Measurements from ENCODE around the gene PKHD1. TPM values are rescaled to one million over a fixed set of nuclear protein-coding genes. Genes with fewer than 3 reads are reported as not detected.

PKHD1 gene
- total RNA-seq, 2 experiments from 2014 or later = not detected

- POLR2A ChIA-PET = no interaction called here
- no peaks in the 10 kb centered on the region for H3K4me1 Mint-ChIP-seq
- H3K4me3 Mint-ChIP-seq = no peak overlapping the region
- no peak for DNase-seq
- ATAC-seq (ENCODE audit: low read depth) = no peak
- H3K27me3 Mint-ChIP-seq = no peaks in the 10 kb centered on the region
- H3K9me3 Mint-ChIP-seq = peaks cover 2% of the 10 kb centered on the region
- H3K36me3 Mint-ChIP-seq = no peaks in the 10 kb centered on the region
- no peak overlapping the region for H3K27ac Mint-ChIP-seq
Observed at GRCh38 chr6:51711876-51712275, 375.5 kb downstream of the PKHD1 start.

- DNase-seq (no peak), ATAC-seq (ENCODE audit: low read depth) (no peak)
- Mint-ChIP-seq H3K4me3 (no peak overlapping the region), H3K36me3 (no peaks in the 10 kb centered on the region), H3K9me3 (no peaks in the 10 kb centered on the region), H3K4me1 (no peaks in the 10 kb centered on the region), H3K27ac (no peak overlapping the region), H3K27me3 (no peaks in the 10 kb centered on the region)
- POLR2A ChIA-PET = no interaction called here
Observed at GRCh38 chr6:51706086-51706485, 381.3 kb downstream of the PKHD1 start.

- no peak overlapping the region for H3K27ac Mint-ChIP-seq
- POLR2A ChIA-PET = no interaction called here
Observed at GRCh38 chr6:51704932-51705540, 382.4 kb downstream of the PKHD1 start.

GRCh38 chr6:51702851-51703250, 384.6 kb downstream of the PKHD1 start:
- POLR2A ChIA-PET = no interaction called here
- no peak overlapping the region for H3K27ac Mint-ChIP-seq
- no peaks in the 10 kb centered on the region for H3K27me3 Mint-ChIP-seq

More at GRCh38 chr6:51704932-51705540, 382.4 kb downstream of the PKHD1 start:
- ATAC-seq (ENCODE audit: low read depth) (no peak), DNase-seq (no peak)
- no peaks in the 10 kb centered on the region for H3K4me1 Mint-ChIP-seq
- no peaks in the 10 kb centered on the region for H3K36me3 Mint-ChIP-seq
- H3K27me3 Mint-ChIP-seq = no peaks in the 10 kb centered on the region
- H3K9me3 Mint-ChIP-seq = no peaks in the 10 kb centered on the region
- no peak overlapping the region for H3K4me3 Mint-ChIP-seq

GRCh38 chr6:51684603-51685002, 402.8 kb downstream of the PKHD1 start:
- POLR2A ChIA-PET = no interaction called here
- ATAC-seq (ENCODE audit: low read depth) (no peak), DNase-seq (no peak)
- no peaks in the 10 kb centered on the region for H3K4me1 Mint-ChIP-seq
- H3K36me3 Mint-ChIP-seq = no peaks in the 10 kb centered on the region
- H3K27ac Mint-ChIP-seq = no peak overlapping the region
- no peak overlapping the region for H3K4me3 Mint-ChIP-seq
- H3K9me3 Mint-ChIP-seq = no peaks in the 10 kb centered on the region
- H3K27me3 Mint-ChIP-seq = no peaks in the 10 kb centered on the region

More at GRCh38 chr6:51702851-51703250, 384.6 kb downstream of the PKHD1 start:
- ATAC-seq (ENCODE audit: low read depth) (no peak), DNase-seq (no peak)
- Mint-ChIP-seq H3K4me3 (no peak overlapping the region), H3K9me3 (no peaks in the 10 kb centered on the region), H3K4me1 (no peaks in the 10 kb centered on the region), H3K36me3 (no peaks in the 10 kb centered on the region)

- POLR2A ChIA-PET = no interaction called here
- DNase-seq = no peak
- Mint-ChIP-seq H3K36me3 (no peaks in the 10 kb centered on the region), H3K27me3 (no peaks in the 10 kb centered on the region), H3K4me1 (no peaks in the 10 kb centered on the region), H3K9me3 (no peaks in the 10 kb centered on the region), H3K27ac (no peak overlapping the region), H3K4me3 (no peak overlapping the region)
- no peak for ATAC-seq (ENCODE audit: low read depth)
Observed at GRCh38 chr6:51684038-51684437, 403.4 kb downstream of the PKHD1 start.

GRCh38 chr6:51678905-51679620, 408.4 kb downstream of the PKHD1 start:
- POLR2A ChIA-PET = no interaction called here
- Mint-ChIP-seq H3K4me1 (no peaks in the 10 kb centered on the region), H3K36me3 (no peaks in the 10 kb centered on the region), H3K9me3 (no peaks in the 10 kb centered on the region), H3K27ac (no peak overlapping the region), H3K27me3 (no peaks in the 10 kb centered on the region), H3K4me3 (no peak overlapping the region)
- ATAC-seq (ENCODE audit: low read depth) (no peak), DNase-seq (no peak)

- Mint-ChIP-seq H3K4me3 (no peak overlapping the region), H3K9me3 (no peaks in the 10 kb centered on the region), H3K4me1 (no peaks in the 10 kb centered on the region), H3K27me3 (no peaks in the 10 kb centered on the region), H3K36me3 (no peaks in the 10 kb centered on the region), H3K27ac (no peak overlapping the region)
- ATAC-seq (ENCODE audit: low read depth) = no peak
- no peak for DNase-seq
- POLR2A ChIA-PET = no interaction called here
Observed at GRCh38 chr6:51678274-51678673, 409.1 kb downstream of the PKHD1 start.

GRCh38 chr6:51675922-51676275, 411.5 kb downstream of the PKHD1 start:
- POLR2A ChIA-PET = no interaction called here
- H3K4me1 Mint-ChIP-seq = no peaks in the 10 kb centered on the region
- no peaks in the 10 kb centered on the region for H3K27me3 Mint-ChIP-seq
- no peak for DNase-seq
- H3K4me3 Mint-ChIP-seq = no peak overlapping the region
- no peak overlapping the region for H3K27ac Mint-ChIP-seq
- no peaks in the 10 kb centered on the region for H3K36me3 Mint-ChIP-seq
- ATAC-seq (ENCODE audit: low read depth) = no peak
- H3K9me3 Mint-ChIP-seq = peaks cover 1% of the 10 kb centered on the region

- DNase-seq = no peak
- H3K27ac Mint-ChIP-seq = no peak overlapping the region
- no peaks in the 10 kb centered on the region for H3K4me1 Mint-ChIP-seq
- no peaks in the 10 kb centered on the region for H3K27me3 Mint-ChIP-seq
- H3K4me3 Mint-ChIP-seq = no peak overlapping the region
- POLR2A ChIA-PET = no interaction called here
- H3K36me3 Mint-ChIP-seq = no peaks in the 10 kb centered on the region
- peaks cover 1% of the 10 kb centered on the region for H3K9me3 Mint-ChIP-seq
- no peak for ATAC-seq (ENCODE audit: low read depth)
Observed at GRCh38 chr6:51675020-51675921, 412.1 kb downstream of the PKHD1 start.

- no peaks in the 10 kb centered on the region for H3K9me3 Mint-ChIP-seq
- POLR2A ChIA-PET = no interaction called here
- H3K4me1 Mint-ChIP-seq = no peaks in the 10 kb centered on the region
- H3K4me3 Mint-ChIP-seq = no peak overlapping the region
- DNase-seq (no peak), ATAC-seq (ENCODE audit: low read depth) (no peak)
- H3K36me3 Mint-ChIP-seq = no peaks in the 10 kb centered on the region
- H3K27ac Mint-ChIP-seq = no peak overlapping the region
- H3K27me3 Mint-ChIP-seq = no peaks in the 10 kb centered on the region
Observed at GRCh38 chr6:51663525-51663924, 423.9 kb downstream of the PKHD1 start.

GRCh38 chr6:51660767-51661166, 426.6 kb downstream of the PKHD1 start:
- no peaks in the 10 kb centered on the region for H3K9me3 Mint-ChIP-seq
- H3K4me3 Mint-ChIP-seq = no peak overlapping the region
- no peaks in the 10 kb centered on the region for H3K4me1 Mint-ChIP-seq
- POLR2A ChIA-PET = no interaction called here
- H3K27me3 Mint-ChIP-seq = no peaks in the 10 kb centered on the region
- DNase-seq = no peak
- ATAC-seq (ENCODE audit: low read depth) = no peak
- no peaks in the 10 kb centered on the region for H3K36me3 Mint-ChIP-seq
- H3K27ac Mint-ChIP-seq = no peak overlapping the region

GRCh38 chr6:51657491-51657890, 429.9 kb downstream of the PKHD1 start:
- no peak overlapping the region for H3K27ac Mint-ChIP-seq
- no peaks in the 10 kb centered on the region for H3K27me3 Mint-ChIP-seq
- ATAC-seq (ENCODE audit: low read depth) (no peak), DNase-seq (no peak)
- no peaks in the 10 kb centered on the region for H3K9me3 Mint-ChIP-seq
- no peaks in the 10 kb centered on the region for H3K4me1 Mint-ChIP-seq
- H3K36me3 Mint-ChIP-seq = no peaks in the 10 kb centered on the region
- no peak overlapping the region for H3K4me3 Mint-ChIP-seq
- POLR2A ChIA-PET = no interaction called here

GRCh38 chr6:51655517-51655916, 431.9 kb downstream of the PKHD1 start:
- no peaks in the 10 kb centered on the region for H3K36me3 Mint-ChIP-seq
- POLR2A ChIA-PET = no interaction called here
- H3K4me1 Mint-ChIP-seq = no peaks in the 10 kb centered on the region
- ATAC-seq (ENCODE audit: low read depth) = no peak
- no peaks in the 10 kb centered on the region for H3K27me3 Mint-ChIP-seq
- no peaks in the 10 kb centered on the region for H3K9me3 Mint-ChIP-seq
- no peak overlapping the region for H3K27ac Mint-ChIP-seq
- DNase-seq = no peak
- no peak overlapping the region for H3K4me3 Mint-ChIP-seq
